ENCODE results near the gene TUB. TPM values are rescaled to one million over a fixed set of nuclear protein-coding genes. Genes with fewer than 3 reads are reported as not detected.

Gene TUB
- total RNA-seq, 1 donor from 2014 or later = 2.8 TPM

DNA sequence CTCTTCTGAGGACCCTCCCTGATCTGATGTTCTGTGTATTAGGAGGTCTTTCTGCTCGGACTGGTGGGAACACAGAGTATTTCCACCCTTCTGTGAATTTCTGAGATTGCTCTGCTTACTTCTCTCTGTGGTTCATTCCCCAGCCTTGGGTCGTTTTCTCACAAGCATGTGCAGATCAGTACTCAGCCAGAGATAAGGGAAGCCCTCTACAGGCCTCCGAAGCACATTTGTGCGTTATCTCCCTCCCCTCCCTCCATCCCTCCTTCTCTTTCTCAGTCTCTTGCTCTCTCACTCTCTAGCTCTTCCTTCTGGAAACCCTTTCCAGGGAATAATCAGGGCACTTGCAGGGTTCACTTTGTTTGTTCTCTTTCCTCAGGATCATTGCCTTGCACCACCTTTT lies 35.2 kb upstream of the TUB start:
- peaks cover 7% of the 10 kb centered on the region for H3K9me3 Mint-ChIP-seq (ENCODE audit: unreplicated experiment)
- no peak overlapping the region for H3K27ac Mint-ChIP-seq (ENCODE audit: unreplicated experiment)
- no peaks in the 10 kb centered on the region for H3K36me3 Mint-ChIP-seq (ENCODE audit: unreplicated experiment)
- no peaks in the 10 kb centered on the region for H3K4me1 Mint-ChIP-seq (ENCODE audit: low read depth, unreplicated experiment)
- H3K27me3 Mint-ChIP-seq (ENCODE audit: unreplicated experiment) = no peaks in the 10 kb centered on the region
- no peak for DNase-seq
- TF ChIP-seq, protein P1, sequence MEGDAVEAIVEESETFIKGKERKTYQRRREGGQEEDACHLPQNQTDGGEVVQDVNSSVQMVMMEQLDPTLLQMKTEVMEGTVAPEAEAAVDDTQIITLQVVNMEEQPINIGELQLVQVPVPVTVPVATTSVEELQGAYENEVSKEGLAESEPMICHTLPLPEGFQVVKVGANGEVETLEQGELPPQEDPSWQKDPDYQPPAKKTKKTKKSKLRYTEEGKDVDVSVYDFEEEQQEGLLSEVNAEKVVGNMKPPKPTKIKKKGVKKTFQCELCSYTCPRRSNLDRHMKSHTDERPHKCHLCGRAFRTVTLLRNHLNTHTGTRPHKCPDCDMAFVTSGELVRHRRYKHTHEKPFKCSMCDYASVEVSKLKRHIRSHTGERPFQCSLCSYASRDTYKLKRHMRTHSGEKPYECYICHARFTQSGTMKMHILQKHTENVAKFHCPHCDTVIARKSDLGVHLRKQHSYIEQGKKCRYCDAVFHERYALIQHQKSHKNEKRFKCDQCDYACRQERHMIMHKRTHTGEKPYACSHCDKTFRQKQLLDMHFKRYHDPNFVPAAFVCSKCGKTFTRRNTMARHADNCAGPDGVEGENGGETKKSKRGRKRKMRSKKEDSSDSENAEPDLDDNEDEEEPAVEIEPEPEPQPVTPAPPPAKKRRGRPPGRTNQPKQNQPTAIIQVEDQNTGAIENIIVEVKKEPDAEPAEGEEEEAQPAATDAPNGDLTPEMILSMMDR (IDR thresholded peaks at IDR 0.05; ENCODE audit: partially characterized antibody, unreplicated experiment) = no peak
- H3K4me3 Mint-ChIP-seq (ENCODE audit: unreplicated experiment) = no peak overlapping the region

GRCh38 chr11:8047382-8047781 lies 33.6 kb upstream of the TUB start:
- Mint-ChIP-seq H3K4me1 (ENCODE audit: low read depth, unreplicated experiment) (no peaks in the 10 kb centered on the region), H3K4me3 (ENCODE audit: unreplicated experiment) (no peak overlapping the region), H3K9me3 (ENCODE audit: unreplicated experiment) (peaks cover 3% of the 10 kb centered on the region), H3K27me3 (ENCODE audit: unreplicated experiment) (no peaks in the 10 kb centered on the region), H3K36me3 (ENCODE audit: unreplicated experiment) (no peaks in the 10 kb centered on the region), H3K27ac (ENCODE audit: unreplicated experiment) (no peak overlapping the region)
- no peak for DNase-seq
- TF ChIP-seq, protein P1 (IDR thresholded peaks at IDR 0.05; ENCODE audit: partially characterized antibody, unreplicated experiment) = no peak

DNA sequence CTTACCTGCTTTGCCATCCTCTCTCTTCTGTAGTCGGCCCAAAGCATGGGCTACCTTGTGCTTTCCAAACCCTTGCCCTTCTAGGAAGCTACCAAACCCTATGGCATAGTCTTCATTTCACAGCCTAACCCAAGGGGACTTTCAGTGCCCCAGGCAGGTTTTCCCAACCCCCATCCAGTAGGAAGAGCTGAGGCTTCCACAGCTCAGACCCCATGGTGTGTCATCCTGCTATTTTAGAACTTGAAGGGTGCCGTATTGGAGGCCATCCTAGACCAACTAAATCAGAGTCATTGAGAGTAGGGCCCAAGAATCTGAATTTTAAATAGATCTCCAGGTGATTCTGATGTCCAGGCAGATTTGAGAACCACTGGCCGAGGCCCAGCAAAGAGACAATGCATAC lies 31.9 kb upstream of the TUB start:
- TF ChIP-seq, protein P1 (IDR thresholded peaks at IDR 0.05; ENCODE audit: partially characterized antibody, unreplicated experiment) = no peak
- no peak overlapping the region for H3K27ac Mint-ChIP-seq (ENCODE audit: unreplicated experiment)
- no peak for DNase-seq
- H3K36me3 Mint-ChIP-seq (ENCODE audit: unreplicated experiment) = no peaks in the 10 kb centered on the region
- H3K4me1 Mint-ChIP-seq (ENCODE audit: low read depth, unreplicated experiment) = no peaks in the 10 kb centered on the region
- H3K9me3 Mint-ChIP-seq (ENCODE audit: unreplicated experiment) = peaks cover 3% of the 10 kb centered on the region
- no peaks in the 10 kb centered on the region for H3K27me3 Mint-ChIP-seq (ENCODE audit: unreplicated experiment)
- no peak overlapping the region for H3K4me3 Mint-ChIP-seq (ENCODE audit: unreplicated experiment)

- Mint-ChIP-seq H3K4me1 (ENCODE audit: low read depth, unreplicated experiment) (peaks cover 5% of the 10 kb centered on the region), H3K4me3 (ENCODE audit: unreplicated experiment) (no peak overlapping the region), H3K27ac (ENCODE audit: unreplicated experiment) (no peak overlapping the region), H3K27me3 (ENCODE audit: unreplicated experiment) (peaks cover 5% of the 10 kb centered on the region), H3K9me3 (ENCODE audit: unreplicated experiment) (no peaks in the 10 kb centered on the region), H3K36me3 (ENCODE audit: unreplicated experiment) (no peaks in the 10 kb centered on the region)
- TF ChIP-seq, protein P1 (IDR thresholded peaks at IDR 0.05; ENCODE audit: partially characterized antibody, unreplicated experiment) = peak; percentile 21
- DNase-seq = no peak
Observed at GRCh38 chr11:8055091-8055835, 25.7 kb upstream of the TUB start.

GRCh38 chr11:8055836-8056526 lies 25.0 kb upstream of the TUB start:
- peaks cover 5% of the 10 kb centered on the region for H3K27me3 Mint-ChIP-seq (ENCODE audit: unreplicated experiment)
- H3K4me3 Mint-ChIP-seq (ENCODE audit: unreplicated experiment) = no peak overlapping the region
- H3K9me3 Mint-ChIP-seq (ENCODE audit: unreplicated experiment) = no peaks in the 10 kb centered on the region
- no peak overlapping the region for H3K27ac Mint-ChIP-seq (ENCODE audit: unreplicated experiment)
- DNase-seq = no peak
- TF ChIP-seq, protein P1 (IDR thresholded peaks at IDR 0.05; ENCODE audit: partially characterized antibody, unreplicated experiment) = no peak
- peaks cover 5% of the 10 kb centered on the region for H3K4me1 Mint-ChIP-seq (ENCODE audit: low read depth, unreplicated experiment)
- no peaks in the 10 kb centered on the region for H3K36me3 Mint-ChIP-seq (ENCODE audit: unreplicated experiment)

All from glutamatergic neuron (in vitro differentiated cells).